Stimulated activated CD8-positive, alpha-beta memory T cell treated with anti-CD3 and anti-CD28 coated beads, Interleukin-12 subunit alpha, Interleukin-12 subunit beta, amount 100 ng/mL, for 24 hours (primary cell): Measurements from ENCODE around the gene VIL1.

ENCODE experiments used
- DNase-seq: peaks from one replicate; pipeline ENCODE4 v3.0.0-alpha.2; 2020; ENCODE audit errors: extremely low read depth

The VIL1 gene

GRCh38 chr2:218395090-218395444, 23.9 kb upstream of the VIL1 start:
- DNase-seq: no peak

GRCh38 chr2:218395456-218395825, 23.5 kb upstream of the VIL1 start:
- DNase-seq: no peak

- DNase-seq: peak; percentile 80
Measured at GRCh38 chr2:218395826-218396687, 22.9 kb upstream of the VIL1 start.

- DNase-seq: no peak
Measured at GRCh38 chr2:218396688-218397462, 22.0 kb upstream of the VIL1 start.

GRCh38 chr2:218397463-218397819, 21.5 kb upstream of the VIL1 start:
- DNase-seq: no peak

GRCh38 chr2:218397820-218398436, 21.0 kb upstream of the VIL1 start:
- DNase-seq: no peak

- DNase-seq: no peak
Measured at GRCh38 chr2:218398437-218399390, 20.2 kb upstream of the VIL1 start.

GRCh38 chr2:218399391-218400166, 19.3 kb upstream of the VIL1 start, which contains the start of gene CTDSP1:
Gene CTDSP1 (plus strand): TSS chr2:218399868. CDS start chr2:218400091, 223 bp downstream.
- DNase-seq: peak; percentile 84

GRCh38 chr2:218400167-218400929, 18.6 kb upstream of the VIL1 start:
- DNase-seq: no peak

- no peak for DNase-seq
Measured at GRCh38 chr2:218400930-218401881, 17.7 kb upstream of the VIL1 start.

- no peak for DNase-seq
Measured at GRCh38 chr2:218401890-218402289, 17.0 kb upstream of the VIL1 start.

GRCh38 chr2:218402491-218402901, 16.4 kb upstream of the VIL1 start:
- no peak for DNase-seq

- DNase-seq: no peak
Measured at GRCh38 chr2:218402911-218403411, 16.0 kb upstream of the VIL1 start.

- no peak for DNase-seq
Measured at GRCh38 chr2:218403810-218404209, 15.1 kb upstream of the VIL1 start.

- no peak for DNase-seq
Measured at GRCh38 chr2:218404351-218405085, 14.4 kb upstream of the VIL1 start.

- no peak for DNase-seq
Measured at GRCh38 chr2:218405086-218405745, 13.7 kb upstream of the VIL1 start.

GRCh38 chr2:218405746-218406208, 13.1 kb upstream of the VIL1 start:
- no peak for DNase-seq
